HL-60 (cell line): ENCODE results near the gene API5.

Experiments used
- CTCF ChIP-seq: IDR thresholded peaks from one replicate; pipeline ENCODE4 v1.5.1; 2011; ENCODE audit warnings: low read length, control low read depth, inconsistent platforms; ENCODE audit not compliant: insufficient read depth
- GABPA ChIP-seq: IDR thresholded peaks from 2 replicates; pipeline ENCODE4 v1.6.1; 2012; ENCODE audit warnings: low read depth
- POLR2AphosphoS5 ChIP-seq: IDR thresholded peaks from 2 replicates; pipeline ENCODE4 v1.6.1; 2012; ENCODE audit warnings: low read depth
- SPI1 ChIP-seq: IDR thresholded peaks from 2 replicates; pipeline ENCODE4 v1.6.1; 2012; ENCODE audit warnings: low read depth, mild to moderate bottlenecking, borderline replicate concordance
- TF ChIP-seq, protein P1 (sequence below): IDR thresholded peaks from 2 replicates; pipeline ENCODE4 v1.6.1; 2012; ENCODE audit warnings: low read depth; ENCODE audit not compliant: insufficient replicate concordance

GRCh38 chr11:43270468-43270867, 41.3 kb upstream of the API5 start:
- TF ChIP-seq CTCF = no peak
- TF ChIP-seq SPI1 = no peak
- TF ChIP-seq, protein P1, sequence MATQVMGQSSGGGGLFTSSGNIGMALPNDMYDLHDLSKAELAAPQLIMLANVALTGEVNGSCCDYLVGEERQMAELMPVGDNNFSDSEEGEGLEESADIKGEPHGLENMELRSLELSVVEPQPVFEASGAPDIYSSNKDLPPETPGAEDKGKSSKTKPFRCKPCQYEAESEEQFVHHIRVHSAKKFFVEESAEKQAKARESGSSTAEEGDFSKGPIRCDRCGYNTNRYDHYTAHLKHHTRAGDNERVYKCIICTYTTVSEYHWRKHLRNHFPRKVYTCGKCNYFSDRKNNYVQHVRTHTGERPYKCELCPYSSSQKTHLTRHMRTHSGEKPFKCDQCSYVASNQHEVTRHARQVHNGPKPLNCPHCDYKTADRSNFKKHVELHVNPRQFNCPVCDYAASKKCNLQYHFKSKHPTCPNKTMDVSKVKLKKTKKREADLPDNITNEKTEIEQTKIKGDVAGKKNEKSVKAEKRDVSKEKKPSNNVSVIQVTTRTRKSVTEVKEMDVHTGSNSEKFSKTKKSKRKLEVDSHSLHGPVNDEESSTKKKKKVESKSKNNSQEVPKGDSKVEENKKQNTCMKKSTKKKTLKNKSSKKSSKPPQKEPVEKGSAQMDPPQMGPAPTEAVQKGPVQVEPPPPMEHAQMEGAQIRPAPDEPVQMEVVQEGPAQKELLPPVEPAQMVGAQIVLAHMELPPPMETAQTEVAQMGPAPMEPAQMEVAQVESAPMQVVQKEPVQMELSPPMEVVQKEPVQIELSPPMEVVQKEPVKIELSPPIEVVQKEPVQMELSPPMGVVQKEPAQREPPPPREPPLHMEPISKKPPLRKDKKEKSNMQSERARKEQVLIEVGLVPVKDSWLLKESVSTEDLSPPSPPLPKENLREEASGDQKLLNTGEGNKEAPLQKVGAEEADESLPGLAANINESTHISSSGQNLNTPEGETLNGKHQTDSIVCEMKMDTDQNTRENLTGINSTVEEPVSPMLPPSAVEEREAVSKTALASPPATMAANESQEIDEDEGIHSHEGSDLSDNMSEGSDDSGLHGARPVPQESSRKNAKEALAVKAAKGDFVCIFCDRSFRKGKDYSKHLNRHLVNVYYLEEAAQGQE = no peak
- no peak for TF ChIP-seq POLR2AphosphoS5
- no peak for TF ChIP-seq GABPA
